Fibroblast of lung (primary cell): ENCODE results near the gene EPG5.

Experiments used
- CTCF ChIP-seq, 2 donors: IDR thresholded peaks in 1 of 2; conservative IDR thresholded peaks in 1 of 2; 1 replicate in 1 of 2; 2 replicates in 1 of 2; pipeline ENCODE4 v1.5.1; 2011 to 2012; ENCODE audit warnings: low read length in 2 of 2, control low read depth in 1 of 2, inconsistent platforms in 1 of 2, low read depth in 1 of 2, mild to moderate bottlenecking in 1 of 2
- EZH2 ChIP-seq: IDR thresholded peaks from 2 replicates; pipeline ENCODE4 v1.5.1; 2012; ENCODE audit warnings: low read length, control low read depth, mild to moderate bottlenecking; ENCODE audit errors: missing control alignments

- TF ChIP-seq CTCF (conservative IDR thresholded peaks at IDR 0.05 in 1 of 2, IDR thresholded peaks at IDR 0.05 in 1 of 2; ENCODE audit: low read depth in 1 of 2, low read length in 2 of 2) (no peak), EZH2 (no peak)
These were observed 103.7 kb downstream of the EPG5 start for GRCh38 chr18:45863469-45863868.
